Caco-2 (cell line): Measurements from ENCODE around the gene DNAJA4. TPM values are rescaled to one million over a fixed set of nuclear protein-coding genes. Genes with fewer than 3 reads are reported as not detected.

Experiments used
- BruUV-seq: library from RNA; stranded (reverse); fragments of 400-500 nt; replicated peaks from 2 replicates; lab custom pipeline; 2021; lab: Mats Ljungman, UMichigan
- CTCF ChIA-PET: fragments of 300-600 bp; sonication (Branson Sonifier 250); formaldehyde crosslinking; loops from one replicate; lab custom pipeline; 2022; ENCODE audit warnings: antibody characterized with exemption; lab: Charles Lee
- POLR2A ChIA-PET: fragments of 300-600 bp; sonication (Branson Sonifier 250); formaldehyde crosslinking; loops from one replicate; lab custom pipeline; 2022; ENCODE audit warnings: antibody characterized with exemption; lab: Charles Lee
- DNase-seq, 2 experiments: peaks; one replicate each; pipeline versions ENCODE4 v3.0.0 to v3.0.0-alpha.2; 2020 to 2022
- H3K27me3 ChIP-seq: replicated peaks from 2 replicates; pipeline ENCODE4 v1.6.0; 2011; ENCODE audit warnings: low read length; ENCODE audit not compliant: control insufficient read depth, insufficient read depth
- H3K36me3 ChIP-seq: 2 replicates; pipeline ENCODE4 v1.5.1; 2011; ENCODE audit warnings: low read length; ENCODE audit not compliant: control insufficient read depth, insufficient read depth
- H3K4me1 ChIP-seq: fragments of 250-450 bp; sonication (Bioruptor Pico); 2 replicates; pipeline ENCODE4 v1.5.1; 2020; ENCODE audit warnings: mild to moderate bottlenecking
- H3K4me3 ChIP-seq: 2 replicates; pipeline ENCODE4 v1.5.1; 2011; ENCODE audit warnings: low read depth, mild to moderate bottlenecking, control low read depth, low read length
- H3K9me3 ChIP-seq: fragments of 250-450 bp; sonication (Bioruptor Pico); 2 replicates; pipeline ENCODE4 v1.5.1; 2020; ENCODE audit warnings: mild to moderate bottlenecking, moderate library complexity
- H3K27ac Mint-ChIP-seq: one replicate; pipeline ENCODE4 v1.8.0; 2022; ENCODE audit warnings: mixed read lengths; ENCODE audit not compliant: unreplicated experiment
- H3K27me3 Mint-ChIP-seq: one replicate; pipeline ENCODE4 v1.8.0; 2022; ENCODE audit warnings: mixed read lengths; ENCODE audit not compliant: insufficient read depth, unreplicated experiment
- H3K36me3 Mint-ChIP-seq: one replicate; pipeline ENCODE4 v1.8.0; 2022; ENCODE audit warnings: mild to moderate bottlenecking, mixed read lengths; ENCODE audit not compliant: insufficient read depth, unreplicated experiment
- H3K4me1 Mint-ChIP-seq: one replicate; pipeline ENCODE4 v1.8.0; 2022; ENCODE audit warnings: low read depth, mixed read lengths; ENCODE audit not compliant: unreplicated experiment
- H3K4me3 Mint-ChIP-seq: one replicate; pipeline ENCODE4 v1.8.0; 2022; ENCODE audit warnings: mild to moderate bottlenecking, moderate library complexity, mixed read lengths; ENCODE audit not compliant: unreplicated experiment
- H3K9me3 Mint-ChIP-seq: one replicate; pipeline ENCODE4 v1.8.0; 2022; ENCODE audit warnings: mixed read lengths; ENCODE audit not compliant: unreplicated experiment
- intact Hi-C: fragments of 100-400 bp; cut with micrococcal nuclease; formaldehyde crosslinking; loops from one replicate; pipeline ENCODE4 v1.10.0; 2022; ENCODE audit not compliant: unreplicated experiment
- total RNA-seq: library from RNA; stranded (reverse); gene quantifications from 2 replicates; pipeline ENCODE4 v1.2.3, GENCODE V29; 2022
- TF ChIP-seq, protein P1 (sequence below), 2 experiments: fragments of 200-600 bp in 1 of 2; IDR thresholded peaks; 1 replicate in 1 of 2; 2 replicates in 1 of 2; pipeline versions ENCODE4 v1.5.1 to v1.8.0; 2011 to 2022; ENCODE audit warnings: antibody characterized with exemption in 1 of 2, control low read depth in 1 of 2, inconsistent platforms in 1 of 2, low read depth in 1 of 2, low read length in 1 of 2, mild to moderate bottlenecking in 1 of 2, moderate library complexity in 1 of 2; ENCODE audit not compliant: insufficient read depth in 1 of 2, severe bottlenecking in 1 of 2, unreplicated experiment in 1 of 2

The DNAJA4 gene
- total RNA-seq, 1 experiment from 2014 or later = 1.1 TPM

DNA sequence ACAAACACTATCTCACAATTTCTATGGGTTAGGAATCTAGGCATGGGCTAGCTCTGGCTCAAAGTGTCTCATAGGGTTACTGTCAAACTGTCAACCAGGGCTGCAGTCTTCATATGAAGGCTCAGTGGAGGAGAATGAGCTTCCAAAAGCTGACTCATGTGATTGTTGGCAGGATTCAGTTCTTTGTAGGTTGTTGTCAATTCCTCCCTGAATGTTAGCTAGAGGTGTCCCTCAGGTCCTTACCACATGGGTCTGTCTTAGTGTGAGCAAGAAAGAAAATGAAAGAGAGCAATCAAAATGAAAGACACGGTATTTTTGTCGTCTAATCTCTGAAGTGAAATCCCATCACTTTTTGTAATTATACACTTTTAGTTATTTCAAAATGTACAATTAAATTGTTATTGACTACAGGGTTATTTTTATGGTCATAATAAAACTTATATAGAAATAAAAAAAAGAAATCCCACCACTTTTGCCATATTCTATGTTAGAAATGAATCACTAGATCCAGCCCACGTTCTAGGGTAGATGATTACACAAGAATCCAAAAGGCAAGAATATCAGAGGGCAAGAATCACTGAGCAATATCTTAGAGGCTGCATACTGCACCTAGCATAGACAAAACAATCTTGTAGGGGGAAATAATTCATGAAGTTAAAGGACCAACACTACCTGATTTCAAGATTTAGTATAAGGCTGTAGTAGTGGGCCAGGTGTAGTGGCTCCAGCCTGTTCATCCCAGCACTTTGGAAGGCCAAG is 38.4 kb upstream of the DNAJA4 start:
- H3K27me3 ChIP-seq = no peaks in the 10 kb centered on the region
- Mint-ChIP-seq H3K36me3 (no peaks in the 10 kb centered on the region), H3K27ac (no peak overlapping the region), H3K9me3 (peaks cover 10% of the 10 kb centered on the region), H3K4me3 (no peak overlapping the region), H3K27me3 (no peaks in the 10 kb centered on the region), H3K4me1 (no peaks in the 10 kb centered on the region)
- peaks cover 8% of the 10 kb centered on the region; the same call in 1 of the 2 replicates for H3K9me3 ChIP-seq
- no peak overlapping the region for H3K4me3 ChIP-seq
- no peaks in the 10 kb centered on the region for H3K4me1 ChIP-seq
- ChIA-PET POLR2A (no interaction called here), CTCF (no interaction called here)
- BruUV-seq = no TSS peak
- no peak for DNase-seq
- intact Hi-C loops = no loop called here
- TF ChIP-seq, protein P1, sequence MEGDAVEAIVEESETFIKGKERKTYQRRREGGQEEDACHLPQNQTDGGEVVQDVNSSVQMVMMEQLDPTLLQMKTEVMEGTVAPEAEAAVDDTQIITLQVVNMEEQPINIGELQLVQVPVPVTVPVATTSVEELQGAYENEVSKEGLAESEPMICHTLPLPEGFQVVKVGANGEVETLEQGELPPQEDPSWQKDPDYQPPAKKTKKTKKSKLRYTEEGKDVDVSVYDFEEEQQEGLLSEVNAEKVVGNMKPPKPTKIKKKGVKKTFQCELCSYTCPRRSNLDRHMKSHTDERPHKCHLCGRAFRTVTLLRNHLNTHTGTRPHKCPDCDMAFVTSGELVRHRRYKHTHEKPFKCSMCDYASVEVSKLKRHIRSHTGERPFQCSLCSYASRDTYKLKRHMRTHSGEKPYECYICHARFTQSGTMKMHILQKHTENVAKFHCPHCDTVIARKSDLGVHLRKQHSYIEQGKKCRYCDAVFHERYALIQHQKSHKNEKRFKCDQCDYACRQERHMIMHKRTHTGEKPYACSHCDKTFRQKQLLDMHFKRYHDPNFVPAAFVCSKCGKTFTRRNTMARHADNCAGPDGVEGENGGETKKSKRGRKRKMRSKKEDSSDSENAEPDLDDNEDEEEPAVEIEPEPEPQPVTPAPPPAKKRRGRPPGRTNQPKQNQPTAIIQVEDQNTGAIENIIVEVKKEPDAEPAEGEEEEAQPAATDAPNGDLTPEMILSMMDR (IDR thresholded peaks at IDR 0.05; ENCODE audit: insufficient read depth in 1 of 2, low read depth in 1 of 2, low read length in 1 of 2, severe bottlenecking in 1 of 2, unreplicated experiment in 1 of 2) = no peak
- no peaks in the 10 kb centered on the region for H3K36me3 ChIP-seq

- H3K4me1 Mint-ChIP-seq = no peaks in the 10 kb centered on the region
- ChIA-PET POLR2A (no interaction called here), CTCF (no interaction called here)
- H3K27me3 Mint-ChIP-seq = peaks cover 3% of the 10 kb centered on the region
- TF ChIP-seq, protein P1 (IDR thresholded peaks at IDR 0.05; ENCODE audit: insufficient read depth in 1 of 2, low read depth in 1 of 2, low read length in 1 of 2, severe bottlenecking in 1 of 2, unreplicated experiment in 1 of 2) = no peak
- H3K4me3 Mint-ChIP-seq = no peak overlapping the region
- no peaks in the 10 kb centered on the region for H3K27me3 ChIP-seq
- no peak overlapping the region for H3K4me3 ChIP-seq
- H3K36me3 ChIP-seq = no peaks in the 10 kb centered on the region
- no peak overlapping the region for H3K27ac Mint-ChIP-seq
- BruUV-seq = no TSS peak
- no peak for DNase-seq
- intact Hi-C loops = no loop called here
- no peaks in the 10 kb centered on the region for H3K4me1 ChIP-seq
- H3K9me3 Mint-ChIP-seq = peaks cover 10% of the 10 kb centered on the region
- no peaks in the 10 kb centered on the region for H3K36me3 Mint-ChIP-seq
- H3K9me3 ChIP-seq = peaks cover 8% of the 10 kb centered on the region; the same call in 1 of the 2 replicates
Measured at GRCh38 chr15:78228356-78228996, 35.9 kb upstream of the DNAJA4 start.

DNA sequence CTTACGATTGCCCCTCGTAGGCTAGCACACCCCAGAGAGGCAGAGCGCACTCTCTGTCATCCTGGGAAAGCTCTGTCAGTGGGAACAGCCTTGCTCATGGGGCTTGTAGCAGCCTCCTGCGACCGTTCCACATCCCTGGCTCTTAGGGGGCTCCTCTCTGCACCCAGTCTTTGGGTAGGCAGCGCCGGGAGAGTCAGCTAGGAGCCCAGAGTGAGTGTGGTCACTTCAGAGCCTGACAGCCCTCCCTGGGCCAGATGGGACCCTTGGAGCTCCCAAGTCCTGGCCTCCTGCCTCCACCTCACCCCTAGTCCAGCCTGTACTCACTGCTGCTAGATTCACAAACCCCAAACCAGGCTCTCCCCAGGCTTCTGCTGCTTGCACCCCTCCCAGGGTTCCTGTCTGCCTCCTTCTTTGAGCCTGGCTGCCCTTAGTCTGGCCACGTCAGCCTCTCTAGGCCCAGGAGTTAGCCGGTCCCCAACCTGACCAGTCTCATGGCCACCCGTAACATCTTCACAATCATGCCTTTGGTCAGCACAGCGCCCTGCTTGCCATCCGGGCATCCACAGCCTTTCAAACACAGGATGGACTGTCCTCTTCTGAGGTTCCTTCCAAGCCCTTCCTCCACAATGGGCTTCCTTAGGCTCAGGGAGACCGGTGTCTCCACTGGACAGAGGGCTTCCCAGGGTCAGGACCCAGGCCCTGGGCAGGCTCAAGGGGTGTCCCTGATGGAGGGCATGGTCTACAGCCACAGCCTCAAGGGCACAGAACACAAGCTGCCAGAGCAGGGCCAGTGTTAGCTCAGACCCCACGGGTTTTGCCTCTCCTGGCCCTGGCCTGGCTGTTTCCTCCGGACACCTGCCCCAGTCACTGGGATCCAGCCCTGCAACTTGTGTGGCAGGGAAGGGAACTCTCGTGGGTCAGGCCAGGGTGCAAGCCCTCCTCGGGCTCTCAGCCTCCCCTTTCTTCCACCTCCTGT is 34.6 kb upstream of the DNAJA4 start:
- H3K4me3 ChIP-seq = no peak overlapping the region
- H3K4me1 ChIP-seq = no peaks in the 10 kb centered on the region
- H3K27me3 Mint-ChIP-seq = peaks cover 3% of the 10 kb centered on the region
- POLR2A ChIA-PET = no interaction called here
- intact Hi-C loops = no loop called here
- peaks cover 10% of the 10 kb centered on the region for H3K9me3 Mint-ChIP-seq
- peaks cover 8% of the 10 kb centered on the region; the same call in 1 of the 2 replicates for H3K9me3 ChIP-seq
- no TSS peak for BruUV-seq
- H3K36me3 ChIP-seq = no peaks in the 10 kb centered on the region
- no peaks in the 10 kb centered on the region for H3K36me3 Mint-ChIP-seq
- H3K27ac Mint-ChIP-seq = no peak overlapping the region
- no peaks in the 10 kb centered on the region for H3K4me1 Mint-ChIP-seq
- H3K27me3 ChIP-seq = no peaks in the 10 kb centered on the region
- H3K4me3 Mint-ChIP-seq = no peak overlapping the region
- CTCF ChIA-PET = no interaction called here
- TF ChIP-seq, protein P1 (IDR thresholded peaks at IDR 0.05; ENCODE audit: insufficient read depth in 1 of 2, low read depth in 1 of 2, low read length in 1 of 2, severe bottlenecking in 1 of 2, unreplicated experiment in 1 of 2) = no peak
- DNase-seq = no peak
